ENCODE results near the gene ICE2. TPM values are rescaled to one million over a fixed set of nuclear protein-coding genes. Genes with fewer than 3 reads are reported as not detected.

ICE2 gene
- total RNA-seq, 1 donor from 2014 or later = 67.2 TPM

- no peak for DNase-seq (ENCODE audit: low spot score in 2 of 2, unreplicated experiment in 2 of 2)
- no peaks in the 10 kb centered on the region for H3K9me3 Mint-ChIP-seq
- H3K27ac Mint-ChIP-seq = peak overlapping the region; percentile 98
- peaks cover 66% of the 10 kb centered on the region for H3K4me1 Mint-ChIP-seq
- peak overlapping the region; percentile 76 for H3K4me3 Mint-ChIP-seq
- H3K27me3 Mint-ChIP-seq (ENCODE audit: low read depth) = peaks cover 3% of the 10 kb centered on the region
- peaks cover 4% of the 10 kb centered on the region for H3K36me3 Mint-ChIP-seq
- no peak for TF ChIP-seq CTCF (IDR thresholded peaks at IDR 0.05; ENCODE audit: unreplicated experiment)
Observed at GRCh38 chr15:60399931-60400330, 79.0 kb downstream of the ICE2 start.

- DNase-seq (ENCODE audit: low spot score in 2 of 2, unreplicated experiment in 2 of 2) = no peak
- Mint-ChIP-seq H3K27me3 (ENCODE audit: low read depth) (peaks cover 3% of the 10 kb centered on the region), H3K36me3 (peaks cover 4% of the 10 kb centered on the region), H3K9me3 (no peaks in the 10 kb centered on the region), H3K4me3 (peak overlapping the region; percentile 76), H3K27ac (peak overlapping the region; percentile 98), H3K4me1 (peaks cover 71% of the 10 kb centered on the region)
- no peak for TF ChIP-seq CTCF (IDR thresholded peaks at IDR 0.05; ENCODE audit: unreplicated experiment)
Observed at GRCh38 chr15:60399246-60399915, 79.6 kb downstream of the ICE2 start.

- peak; percentile 60 to 72 for DNase-seq (ENCODE audit: low spot score in 2 of 2, unreplicated experiment in 2 of 2)
- H3K27ac Mint-ChIP-seq = peak within 1 kb of the TSS; percentile 99
- no peak for TF ChIP-seq CTCF (IDR thresholded peaks at IDR 0.05; ENCODE audit: unreplicated experiment)
- peaks cover 4% of the 10 kb centered on the region for H3K36me3 Mint-ChIP-seq
- peaks cover 77% of the 10 kb centered on the region for H3K4me1 Mint-ChIP-seq
- no peaks in the 10 kb centered on the region for H3K9me3 Mint-ChIP-seq
- peaks cover 3% of the 10 kb centered on the region for H3K27me3 Mint-ChIP-seq (ENCODE audit: low read depth)
- H3K4me3 Mint-ChIP-seq = peak within 1 kb of the TSS; percentile 90
Observed at GRCh38 chr15:60397772-60398445, 81.0 kb downstream of the ICE2 start, which contains the start of gene ANXA2. Gene ANXA2, minus strand, starts transcription at chr15:60397986. Its CDS starts 11,911 bp downstream, at chr15:60386075.

- TF ChIP-seq CTCF (IDR thresholded peaks at IDR 0.05; ENCODE audit: unreplicated experiment) = no peak
- H3K4me1 Mint-ChIP-seq = peaks cover 76% of the 10 kb centered on the region
- H3K9me3 Mint-ChIP-seq = no peaks in the 10 kb centered on the region
- H3K27me3 Mint-ChIP-seq (ENCODE audit: low read depth) = peaks cover 3% of the 10 kb centered on the region
- peaks cover 4% of the 10 kb centered on the region for H3K36me3 Mint-ChIP-seq
- peak; percentile 71 to 81 for DNase-seq (ENCODE audit: low spot score in 2 of 2, unreplicated experiment in 2 of 2)
- H3K27ac Mint-ChIP-seq = peak overlapping the region; percentile 99
- H3K4me3 Mint-ChIP-seq = peak overlapping the region; percentile 90
Observed at GRCh38 chr15:60396958-60397771, 81.8 kb downstream of the ICE2 start.

- Mint-ChIP-seq H3K27me3 (ENCODE audit: low read depth) (peaks cover 3% of the 10 kb centered on the region), H3K4me3 (peak overlapping the region; percentile 90), H3K27ac (peak overlapping the region; percentile 99), H3K36me3 (peaks cover 4% of the 10 kb centered on the region), H3K4me1 (peaks cover 76% of the 10 kb centered on the region), H3K9me3 (no peaks in the 10 kb centered on the region)
- DNase-seq (ENCODE audit: low spot score in 2 of 2, unreplicated experiment in 2 of 2) = no peak
- no peak for TF ChIP-seq CTCF (IDR thresholded peaks at IDR 0.05; ENCODE audit: unreplicated experiment)
Observed at GRCh38 chr15:60396560-60396957, 82.4 kb downstream of the ICE2 start.
